SK-N-SH (cell line): Measurements from ENCODE around the gene PDHX. TPM values are rescaled to one million over a fixed set of nuclear protein-coding genes. Genes with fewer than 3 reads are reported as not detected.

ENCODE experiments used
- CTCF ChIA-PET: fragments of 300-600, 350-600 bp; formaldehyde crosslinking; extraction: SDS; loops from one replicate; lab custom pipeline; 2021; lab: Yijun Ruan, JAX
- POLR2A ChIA-PET: fragments of 350-600 bp; sonication (Branson Sonifier 250); formaldehyde crosslinking; extraction: SDS; loops from one replicate; lab custom pipeline; 2020; ENCODE audit warnings: antibody characterized with exemption, inconsistent platforms; lab: Yijun Ruan, JAX
- DNase-seq: peaks from one replicate; pipeline ENCODE4 v3.0.0; 2012
- H2AFZ ChIP-seq: fragments of 200-600 bp; sonication (generic); 2 replicates; pipeline ENCODE4 v1.8.1; 2016; ENCODE audit warnings: antibody characterized with exemption, mild to moderate bottlenecking, low read depth
- H3F3A ChIP-seq: fragments of 200-600 bp; sonication (generic); replicated peaks from 2 replicates; pipeline ENCODE3; 2016; ENCODE audit warnings: antibody characterized with exemption, mild to moderate bottlenecking; ENCODE audit not compliant: insufficient read depth
- H3K27ac ChIP-seq, 2 experiments: fragments of 200-500 bp in 1 of 2; fragments of 200-600 bp in 1 of 2; sonication (Bioruptor generic) in 1 of 2; sonication (generic), shearing (Covaris generic) in 1 of 2; 2 replicates each; pipeline versions ENCODE4 v1.5.1 to v1.6.1; 2014 to 2016; ENCODE audit warnings: low read depth in 2 of 2, inconsistent platforms in 1 of 2, low read length in 1 of 2, mild to moderate bottlenecking in 1 of 2, mixed read lengths in 1 of 2
- H3K27me3 ChIP-seq: fragments of 200-600 bp; sonication (generic), shearing (Covaris generic); 2 replicates; pipeline ENCODE4 v1.6.1; 2016; ENCODE audit warnings: mixed run types; ENCODE audit not compliant: insufficient read depth
- H3K36me3 ChIP-seq, 2 experiments: fragments of 200-500 bp in 1 of 2; fragments of 200-600 bp in 1 of 2; sonication (Bioruptor generic) in 1 of 2; sonication (generic) in 1 of 2; replicated peaks in 1 of 2; 2 replicates each; pipeline versions ENCODE3 to v1.5.1; 2014 to 2016; ENCODE audit warnings: low read length in 1 of 2, mild to moderate bottlenecking in 1 of 2; ENCODE audit not compliant: insufficient read depth in 2 of 2, control insufficient read depth in 1 of 2
- H3K4me1 ChIP-seq, 2 experiments: fragments of 200-500 bp in 1 of 2; fragments of 200-600 bp in 1 of 2; sonication (Bioruptor generic) in 1 of 2; sonication (generic), shearing (Covaris generic) in 1 of 2; 2 replicates each; pipeline versions ENCODE4 v1.5.1 to v1.6.1; 2014 to 2016; ENCODE audit warnings: low read depth in 1 of 2, low read length in 1 of 2, mixed run types in 1 of 2; ENCODE audit not compliant: insufficient read depth in 2 of 2, control insufficient read depth in 1 of 2
- H3K4me2 ChIP-seq: fragments of 200-600 bp; sonication (generic), shearing (Covaris generic); 2 replicates; pipeline ENCODE4 v1.6.1; 2017; ENCODE audit warnings: mixed run types
- H3K4me3 ChIP-seq, 2 experiments: fragments of 200-500 bp in 1 of 2; fragments of 200-600 bp in 1 of 2; sonication (Bioruptor generic) in 1 of 2; sonication (generic), shearing (Covaris generic) in 1 of 2; 2 replicates each; pipeline versions ENCODE4 v1.5.1 to v1.8.1; 2014 to 2016; ENCODE audit warnings: low read depth in 2 of 2, inconsistent platforms in 1 of 2, low read length in 1 of 2, mild to moderate bottlenecking in 1 of 2, mixed read lengths in 1 of 2, moderate library complexity in 1 of 2
- H3K79me2 ChIP-seq: fragments of 200-600 bp; sonication (generic); 2 replicates; pipeline ENCODE4 v1.8.1; 2017; ENCODE audit warnings: mild to moderate bottlenecking; ENCODE audit not compliant: insufficient read depth
- H3K9ac ChIP-seq: fragments of 200-600 bp; sonication (generic); 2 replicates; pipeline ENCODE4 v1.6.1; 2017; ENCODE audit warnings: mixed run types
- H3K9me2 ChIP-seq: fragments of 200-600 bp; sonication (generic); 2 replicates; pipeline ENCODE4 v1.6.1; 2017; ENCODE audit warnings: mixed run types
- H3K9me3 ChIP-seq: fragments of 200-600 bp; sonication (generic); 2 replicates; pipeline ENCODE4 v1.6.1; 2017; ENCODE audit warnings: mixed run types, mild to moderate bottlenecking, moderate library complexity
- H4K20me1 ChIP-seq: fragments of 200-600 bp; sonication (generic); 2 replicates; pipeline ENCODE4 v1.6.1; 2017; ENCODE audit warnings: mild to moderate bottlenecking, mixed run types; ENCODE audit not compliant: insufficient read depth
- CHD2 ChIP-seq: fragments of 150-350 bp; IDR thresholded peaks from 2 replicates; pipeline ENCODE4 v1.6.1; 2018; ENCODE audit warnings: low read length; ENCODE audit not compliant: partially characterized antibody
- ELF1 ChIP-seq: IDR thresholded peaks from 2 replicates; pipeline ENCODE4 v1.4.0; 2012
- EP300 ChIP-seq, 2 experiments: IDR thresholded peaks; 2 replicates each; pipeline versions ENCODE4 v1.4.0 to v1.6.1; 2012; ENCODE audit warnings: borderline replicate concordance in 1 of 2, low read depth in 1 of 2, low read length in 1 of 2
- EZH2phosphoT487 ChIP-seq: fragments of 200-600 bp; sonication (generic); IDR thresholded peaks from 2 replicates; pipeline ENCODE4 v1.6.1; 2017; ENCODE audit warnings: low read depth, mixed run types, mild to moderate bottlenecking, antibody characterized with exemption, moderate library complexity, borderline replicate concordance
- FOXM1 ChIP-seq: IDR thresholded peaks from 2 replicates; pipeline ENCODE4 v1.4.0; 2012; ENCODE audit warnings: low read depth, mild to moderate bottlenecking
- GABPA ChIP-seq: IDR thresholded peaks from 2 replicates; pipeline ENCODE4 v1.4.0; 2012; ENCODE audit warnings: low read depth, mild to moderate bottlenecking
- IRF3 ChIP-seq: fragments of 150-350 bp; IDR thresholded peaks from 2 replicates; pipeline ENCODE4 v1.6.1; 2016; ENCODE audit warnings: mild to moderate bottlenecking, low read depth, low read length
- JUND ChIP-seq: IDR thresholded peaks from 2 replicates; pipeline ENCODE4 v1.4.0; 2012
- MAX ChIP-seq: IDR thresholded peaks from 2 replicates; pipeline ENCODE4 v1.4.0; 2012; ENCODE audit warnings: low read depth
- MEF2A ChIP-seq: IDR thresholded peaks from 2 replicates; pipeline ENCODE4 v1.4.0; 2012; ENCODE audit warnings: low read depth, borderline replicate concordance
- MXI1 ChIP-seq: IDR thresholded peaks from 2 replicates; pipeline ENCODE4 v1.6.1; 2012; ENCODE audit warnings: mild to moderate bottlenecking, low read depth, low read length, improper control_type of control experiment
- NFIC ChIP-seq: IDR thresholded peaks from 2 replicates; pipeline ENCODE4 v1.4.0; 2012; ENCODE audit warnings: borderline replicate concordance
- NRF1 ChIP-seq: IDR thresholded peaks from 2 replicates; pipeline ENCODE4 v1.6.1; 2012; ENCODE audit warnings: low read depth, mild to moderate bottlenecking, low read length
- PBX3 ChIP-seq: IDR thresholded peaks from 2 replicates; pipeline ENCODE4; 2012
- POLR2AphosphoS5 ChIP-seq: IDR thresholded peaks from 2 replicates; pipeline ENCODE4 v1.6.1; 2012; ENCODE audit warnings: low read depth, low read length
- RCOR1 ChIP-seq: fragments of 150-350 bp; IDR thresholded peaks from 2 replicates; pipeline ENCODE4 v1.6.1; 2017; ENCODE audit warnings: antibody characterized with exemption, low read length
- RFX5 ChIP-seq: IDR thresholded peaks from 2 replicates; pipeline ENCODE4 v1.6.1; 2012; ENCODE audit warnings: mild to moderate bottlenecking, improper control_type of control experiment, low read length
- RXRA ChIP-seq: IDR thresholded peaks from 2 replicates; pipeline ENCODE4 v1.4.0; 2012; ENCODE audit warnings: low read depth, mild to moderate bottlenecking, borderline replicate concordance
- SMC3 ChIP-seq: IDR thresholded peaks from 2 replicates; pipeline ENCODE4 v1.6.1; 2012; ENCODE audit warnings: low read depth, low read length, improper control_type of control experiment
- TAF1 ChIP-seq: IDR thresholded peaks from 2 replicates; pipeline ENCODE4 v1.6.1; 2012; ENCODE audit warnings: low read depth, mild to moderate bottlenecking, low read length, moderate library complexity, borderline replicate concordance
- TCF12 ChIP-seq: IDR thresholded peaks from 2 replicates; pipeline ENCODE4 v1.4.0; 2012
- TEAD4 ChIP-seq: IDR thresholded peaks from 2 replicates; pipeline ENCODE4 v1.4.0; 2012; ENCODE audit warnings: mild to moderate bottlenecking, borderline replicate concordance; ENCODE audit not compliant: insufficient read depth
- YY1 ChIP-seq: IDR thresholded peaks from 2 replicates; pipeline ENCODE4 v1.4.0; 2012; ENCODE audit warnings: low read depth, mild to moderate bottlenecking
- WGBS: methylation state at CpG from one replicate; pipeline ENCODE4 v1.1.6; 2017; ENCODE audit warnings: low lambda C conversion rate; 5-methylcytosine and 5-hydroxymethylcytosine counted together
- polyA plus RNA-seq, 3 experiments: library from polyadenylated mRNA; depleted of rRNA; stranded (reverse); fragments of >200 nt; gene quantifications; 2 replicates each; pipeline ENCODE4 v1.2.3, GENCODE V29; 2012
- TF ChIP-seq, protein P1 (sequence below): IDR thresholded peaks from 2 replicates; pipeline ENCODE4 v1.4.0; 2012; ENCODE audit warnings: low read depth, borderline replicate concordance
- TF ChIP-seq, protein P2 (sequence below): IDR thresholded peaks from 2 replicates; pipeline ENCODE4 v1.6.1; 2012; ENCODE audit warnings: mild to moderate bottlenecking, low read depth, low read length, moderate library complexity
- TF ChIP-seq, protein P3 (sequence below): fragments of 150-350 bp; IDR thresholded peaks from 2 replicates; pipeline ENCODE4 v1.6.1; 2017; ENCODE audit warnings: antibody characterized with exemption, low read length, low read depth, borderline replicate concordance

The PDHX gene
- polyA plus RNA-seq, 1 of the 3 experiments (the other 2 are of a cell fraction): 14.8 TPM

GRCh38 chr11:35035894-35036408 lies 119.5 kb downstream of the PDHX start:
- Histone ChIP-seq H3K27ac (peak overlapping the region; percentile 50 to 70), H3K36me3 (no peaks in the 10 kb centered on the region), H3K79me2 (no peaks in the 10 kb centered on the region), H3K27me3 (no peaks in the 10 kb centered on the region), H3K4me1 (peaks cover 6 to 33% of the 10 kb centered on the region in 2 experiments), H3K9ac (no peak overlapping the region), H3K4me2 (no peak overlapping the region), H3K4me3 (no peak overlapping the region), H4K20me1 (no peaks in the 10 kb centered on the region), H3K9me2 (no peaks in the 10 kb centered on the region), H3F3A (peaks cover 33% of the 10 kb centered on the region), H3K9me3 (no peaks in the 10 kb centered on the region), H2AFZ (no peak overlapping the region)
- ChIA-PET CTCF (interaction anchor here (0.9 kb wide), 1 partner anchor 270 kb away, joined by 4 read pairs; no protein-coding TSS in a partner anchor), POLR2A (no interaction called here)
- WGBS: 68% methylated on average over 3 of the region's 3 CpGs
- no peak for DNase-seq
- TF ChIP-seq MAX: no peak; the same call in none of the 2 replicates
- no peak for TF ChIP-seq MXI1
- TF ChIP-seq FOXM1: no peak
- TF ChIP-seq IRF3: no peak
- no peak for TF ChIP-seq TAF1
- peak; percentile 83; the same call in 1 of the 2 replicates for TF ChIP-seq RXRA
- peak; percentile 99 for TF ChIP-seq NFIC
- no peak for TF ChIP-seq CHD2
- TF ChIP-seq, protein P1, sequence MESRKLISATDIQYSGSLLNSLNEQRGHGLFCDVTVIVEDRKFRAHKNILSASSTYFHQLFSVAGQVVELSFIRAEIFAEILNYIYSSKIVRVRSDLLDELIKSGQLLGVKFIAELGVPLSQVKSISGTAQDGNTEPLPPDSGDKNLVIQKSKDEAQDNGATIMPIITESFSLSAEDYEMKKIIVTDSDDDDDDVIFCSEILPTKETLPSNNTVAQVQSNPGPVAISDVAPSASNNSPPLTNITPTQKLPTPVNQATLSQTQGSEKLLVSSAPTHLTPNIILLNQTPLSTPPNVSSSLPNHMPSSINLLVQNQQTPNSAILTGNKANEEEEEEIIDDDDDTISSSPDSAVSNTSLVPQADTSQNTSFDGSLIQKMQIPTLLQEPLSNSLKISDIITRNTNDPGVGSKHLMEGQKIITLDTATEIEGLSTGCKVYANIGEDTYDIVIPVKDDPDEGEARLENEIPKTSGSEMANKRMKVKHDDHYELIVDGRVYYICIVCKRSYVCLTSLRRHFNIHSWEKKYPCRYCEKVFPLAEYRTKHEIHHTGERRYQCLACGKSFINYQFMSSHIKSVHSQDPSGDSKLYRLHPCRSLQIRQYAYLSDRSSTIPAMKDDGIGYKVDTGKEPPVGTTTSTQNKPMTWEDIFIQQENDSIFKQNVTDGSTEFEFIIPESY: peak; percentile 86
- TF ChIP-seq, protein P2, sequence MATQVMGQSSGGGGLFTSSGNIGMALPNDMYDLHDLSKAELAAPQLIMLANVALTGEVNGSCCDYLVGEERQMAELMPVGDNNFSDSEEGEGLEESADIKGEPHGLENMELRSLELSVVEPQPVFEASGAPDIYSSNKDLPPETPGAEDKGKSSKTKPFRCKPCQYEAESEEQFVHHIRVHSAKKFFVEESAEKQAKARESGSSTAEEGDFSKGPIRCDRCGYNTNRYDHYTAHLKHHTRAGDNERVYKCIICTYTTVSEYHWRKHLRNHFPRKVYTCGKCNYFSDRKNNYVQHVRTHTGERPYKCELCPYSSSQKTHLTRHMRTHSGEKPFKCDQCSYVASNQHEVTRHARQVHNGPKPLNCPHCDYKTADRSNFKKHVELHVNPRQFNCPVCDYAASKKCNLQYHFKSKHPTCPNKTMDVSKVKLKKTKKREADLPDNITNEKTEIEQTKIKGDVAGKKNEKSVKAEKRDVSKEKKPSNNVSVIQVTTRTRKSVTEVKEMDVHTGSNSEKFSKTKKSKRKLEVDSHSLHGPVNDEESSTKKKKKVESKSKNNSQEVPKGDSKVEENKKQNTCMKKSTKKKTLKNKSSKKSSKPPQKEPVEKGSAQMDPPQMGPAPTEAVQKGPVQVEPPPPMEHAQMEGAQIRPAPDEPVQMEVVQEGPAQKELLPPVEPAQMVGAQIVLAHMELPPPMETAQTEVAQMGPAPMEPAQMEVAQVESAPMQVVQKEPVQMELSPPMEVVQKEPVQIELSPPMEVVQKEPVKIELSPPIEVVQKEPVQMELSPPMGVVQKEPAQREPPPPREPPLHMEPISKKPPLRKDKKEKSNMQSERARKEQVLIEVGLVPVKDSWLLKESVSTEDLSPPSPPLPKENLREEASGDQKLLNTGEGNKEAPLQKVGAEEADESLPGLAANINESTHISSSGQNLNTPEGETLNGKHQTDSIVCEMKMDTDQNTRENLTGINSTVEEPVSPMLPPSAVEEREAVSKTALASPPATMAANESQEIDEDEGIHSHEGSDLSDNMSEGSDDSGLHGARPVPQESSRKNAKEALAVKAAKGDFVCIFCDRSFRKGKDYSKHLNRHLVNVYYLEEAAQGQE: peak; percentile 56; the same call in 1 of the 2 replicates
- TF ChIP-seq RCOR1: no peak
- TF ChIP-seq POLR2AphosphoS5: peak; percentile 88
- no peak for TF ChIP-seq NRF1
- TF ChIP-seq TCF12: peak; percentile 94
- peak in 1 of 2 experiments; percentile 91; a peak in 2 of 4 replicates for TF ChIP-seq EP300 (IDR thresholded peaks at IDR 0.05; ENCODE audit: borderline replicate concordance in 1 of 2, low read depth in 1 of 2, low read length in 1 of 2)
- peak; percentile 81 for TF ChIP-seq YY1
- peak; percentile 92 for TF ChIP-seq MEF2A
- no peak for TF ChIP-seq EZH2phosphoT487
- TF ChIP-seq GABPA: no peak
- TF ChIP-seq TEAD4: peak; percentile 94
- TF ChIP-seq RFX5: no peak
- TF ChIP-seq ELF1: 0 out of 2 replicates have a peak, but pooled peaks have one; percentile 17
- TF ChIP-seq SMC3: no peak
- TF ChIP-seq JUND: peak; percentile 96
- TF ChIP-seq, protein P3, sequence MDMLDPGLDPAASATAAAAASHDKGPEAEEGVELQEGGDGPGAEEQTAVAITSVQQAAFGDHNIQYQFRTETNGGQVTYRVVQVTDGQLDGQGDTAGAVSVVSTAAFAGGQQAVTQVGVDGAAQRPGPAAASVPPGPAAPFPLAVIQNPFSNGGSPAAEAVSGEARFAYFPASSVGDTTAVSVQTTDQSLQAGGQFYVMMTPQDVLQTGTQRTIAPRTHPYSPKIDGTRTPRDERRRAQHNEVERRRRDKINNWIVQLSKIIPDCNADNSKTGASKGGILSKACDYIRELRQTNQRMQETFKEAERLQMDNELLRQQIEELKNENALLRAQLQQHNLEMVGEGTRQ: no peak
- peak; percentile 98 for TF ChIP-seq PBX3
